Fibroblast of villous mesenchyme (primary cell): ENCODE results near the gene IFNAR1. TPM values are rescaled to one million over a fixed set of nuclear protein-coding genes. Genes with fewer than 3 reads are reported as not detected.

ENCODE experiments used
- DNase-seq: peaks from one replicate; pipeline ENCODE4 v3.0.0-alpha.2; 2010; ENCODE audit warnings: low read depth
- H3K4me3 ChIP-seq: 2 replicates; pipeline ENCODE4 v1.5.1; 2011; ENCODE audit warnings: low read depth, mild to moderate bottlenecking, low read length
- total RNA-seq: library from RNA; depleted of rRNA; stranded (reverse); fragments of >200 nt; gene quantifications from 2 replicates; pipeline ENCODE4 v1.2.3, GENCODE V29; 2012
- TF ChIP-seq, protein P1 (sequence below): IDR thresholded peaks from 2 replicates; pipeline ENCODE4 v1.5.1; 2012; ENCODE audit warnings: low read depth, mild to moderate bottlenecking, low read length; ENCODE audit not compliant: insufficient read depth

The IFNAR1 gene
- total RNA-seq, 1 donor, result 19.0 TPM

DNA sequence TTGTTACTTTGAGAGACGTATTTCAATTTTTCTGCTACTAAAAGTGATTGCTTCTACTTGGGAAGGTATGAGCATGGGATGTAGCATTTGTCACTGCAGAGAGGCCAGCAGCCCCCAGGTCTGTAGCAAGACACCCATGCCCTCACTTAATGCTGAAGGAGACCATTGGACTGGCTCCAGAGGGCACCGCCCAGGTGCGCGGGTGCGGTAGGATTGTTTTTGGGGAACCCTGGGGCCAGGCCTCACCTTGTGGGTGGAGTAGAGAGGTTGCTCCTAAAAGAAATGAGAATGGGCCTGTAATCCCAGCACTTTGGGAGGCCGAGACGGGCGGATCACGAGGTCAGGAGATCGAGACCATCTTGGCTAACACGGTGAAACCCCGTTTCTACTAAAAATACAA, 47.8 kb downstream of the IFNAR1 start:
- TF ChIP-seq, protein P1, sequence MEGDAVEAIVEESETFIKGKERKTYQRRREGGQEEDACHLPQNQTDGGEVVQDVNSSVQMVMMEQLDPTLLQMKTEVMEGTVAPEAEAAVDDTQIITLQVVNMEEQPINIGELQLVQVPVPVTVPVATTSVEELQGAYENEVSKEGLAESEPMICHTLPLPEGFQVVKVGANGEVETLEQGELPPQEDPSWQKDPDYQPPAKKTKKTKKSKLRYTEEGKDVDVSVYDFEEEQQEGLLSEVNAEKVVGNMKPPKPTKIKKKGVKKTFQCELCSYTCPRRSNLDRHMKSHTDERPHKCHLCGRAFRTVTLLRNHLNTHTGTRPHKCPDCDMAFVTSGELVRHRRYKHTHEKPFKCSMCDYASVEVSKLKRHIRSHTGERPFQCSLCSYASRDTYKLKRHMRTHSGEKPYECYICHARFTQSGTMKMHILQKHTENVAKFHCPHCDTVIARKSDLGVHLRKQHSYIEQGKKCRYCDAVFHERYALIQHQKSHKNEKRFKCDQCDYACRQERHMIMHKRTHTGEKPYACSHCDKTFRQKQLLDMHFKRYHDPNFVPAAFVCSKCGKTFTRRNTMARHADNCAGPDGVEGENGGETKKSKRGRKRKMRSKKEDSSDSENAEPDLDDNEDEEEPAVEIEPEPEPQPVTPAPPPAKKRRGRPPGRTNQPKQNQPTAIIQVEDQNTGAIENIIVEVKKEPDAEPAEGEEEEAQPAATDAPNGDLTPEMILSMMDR, result no peak
- DNase-seq, result no peak
- no peak overlapping the region for H3K4me3 ChIP-seq

DNA sequence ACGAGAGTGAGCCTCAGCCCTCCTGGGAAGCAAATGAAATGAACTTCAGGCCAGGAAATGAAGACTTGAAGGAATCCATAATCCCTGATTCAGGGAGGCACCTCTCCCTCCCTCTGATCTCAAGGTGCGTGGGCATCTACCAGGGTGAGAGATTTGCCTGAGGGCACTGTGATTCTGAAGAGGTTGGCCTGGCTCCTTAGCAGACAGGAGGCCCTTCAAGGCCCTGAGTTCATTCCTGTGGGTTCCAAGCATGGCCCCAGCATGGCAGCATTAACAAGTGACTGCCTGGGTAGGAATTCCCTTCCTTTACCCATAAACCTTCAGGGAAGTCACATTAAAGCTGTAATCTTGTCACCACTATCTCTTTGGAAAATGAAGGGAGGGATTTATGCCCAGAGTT, 48.7 kb downstream of the IFNAR1 start:
- DNase-seq, result no peak
- no peak overlapping the region for H3K4me3 ChIP-seq
- TF ChIP-seq, protein P1, result no peak

DNA sequence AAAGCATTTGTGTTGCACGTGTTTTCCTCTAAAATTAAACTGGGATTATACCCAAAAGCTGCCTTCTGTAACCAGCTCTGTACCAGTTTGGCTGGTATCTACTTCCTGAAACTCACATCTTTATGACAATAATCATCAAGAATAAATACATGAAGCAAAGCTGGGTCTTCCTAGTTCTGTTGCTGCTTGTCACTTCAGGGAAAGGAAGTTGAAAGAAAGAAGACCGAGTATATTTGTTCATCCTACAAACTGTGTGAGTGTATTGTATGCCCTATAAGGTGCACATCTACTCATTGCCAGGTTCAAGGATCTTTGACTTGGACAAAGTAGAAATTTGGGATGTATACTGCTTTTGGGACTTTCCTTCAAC, 49.3 kb downstream of the IFNAR1 start:
- DNase-seq, result no peak
- TF ChIP-seq, protein P1, result no peak
- no peak overlapping the region for H3K4me3 ChIP-seq

DNA sequence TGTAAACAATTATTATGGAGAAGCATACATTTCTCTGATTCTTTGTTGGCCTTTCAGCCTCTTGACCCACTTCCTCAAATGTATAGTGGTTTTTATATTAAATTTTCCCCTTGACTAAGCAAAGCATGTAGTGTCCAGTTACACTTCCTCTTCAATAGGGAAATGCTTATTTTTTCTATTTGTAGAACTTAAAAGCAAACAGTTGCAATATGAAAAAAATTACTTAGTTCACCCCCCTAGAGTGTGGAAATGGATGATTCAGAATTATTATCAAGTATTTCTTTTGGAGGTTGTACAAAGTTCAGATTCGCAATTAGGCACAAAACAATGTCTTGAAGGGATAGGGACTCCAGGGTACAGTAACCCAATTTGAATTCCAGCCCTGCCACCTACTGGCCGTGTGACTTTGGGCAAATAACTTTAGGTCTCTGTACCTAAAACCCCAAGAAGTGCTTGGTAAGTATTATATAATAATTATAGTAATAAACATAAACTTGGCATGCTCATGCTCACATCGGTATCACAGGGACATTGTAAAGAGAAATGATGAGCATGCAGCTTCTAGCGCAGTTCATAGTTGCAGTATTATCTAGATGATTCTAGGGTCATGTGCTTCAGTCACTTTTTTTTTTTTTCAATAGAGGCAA, 49.8 kb downstream of the IFNAR1 start:
- TF ChIP-seq, protein P1, result peak; percentile 69
- peak; percentile 66 for DNase-seq
- H3K4me3 ChIP-seq, result no peak overlapping the region

DNA sequence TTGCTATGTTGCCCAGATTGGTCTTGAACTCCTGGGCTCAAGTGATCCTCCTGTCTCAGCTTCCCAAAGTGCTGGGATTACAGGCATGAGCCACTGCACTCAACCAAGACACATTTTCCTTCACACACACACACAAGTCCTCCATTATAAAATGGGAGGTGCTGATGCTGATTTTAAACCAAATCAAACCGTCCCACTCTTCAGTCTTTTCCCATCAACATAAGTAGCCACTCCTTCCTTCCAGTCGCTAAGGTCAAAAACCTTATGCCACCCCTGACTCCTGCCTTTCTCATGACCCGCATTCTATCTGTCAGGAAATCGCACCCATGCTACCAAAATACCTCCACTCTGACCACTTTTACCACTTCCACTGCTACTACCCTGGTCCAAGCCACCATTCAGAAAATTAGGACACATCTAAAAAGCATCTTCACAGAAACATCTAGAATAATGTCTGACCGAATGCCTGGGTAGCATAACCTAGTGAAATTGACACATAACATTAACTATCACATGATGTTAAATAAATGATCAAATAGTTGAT, 50.4 kb downstream of the IFNAR1 start:
- DNase-seq, result no peak
- H3K4me3 ChIP-seq, result no peak overlapping the region
- TF ChIP-seq, protein P1, result no peak

DNA sequence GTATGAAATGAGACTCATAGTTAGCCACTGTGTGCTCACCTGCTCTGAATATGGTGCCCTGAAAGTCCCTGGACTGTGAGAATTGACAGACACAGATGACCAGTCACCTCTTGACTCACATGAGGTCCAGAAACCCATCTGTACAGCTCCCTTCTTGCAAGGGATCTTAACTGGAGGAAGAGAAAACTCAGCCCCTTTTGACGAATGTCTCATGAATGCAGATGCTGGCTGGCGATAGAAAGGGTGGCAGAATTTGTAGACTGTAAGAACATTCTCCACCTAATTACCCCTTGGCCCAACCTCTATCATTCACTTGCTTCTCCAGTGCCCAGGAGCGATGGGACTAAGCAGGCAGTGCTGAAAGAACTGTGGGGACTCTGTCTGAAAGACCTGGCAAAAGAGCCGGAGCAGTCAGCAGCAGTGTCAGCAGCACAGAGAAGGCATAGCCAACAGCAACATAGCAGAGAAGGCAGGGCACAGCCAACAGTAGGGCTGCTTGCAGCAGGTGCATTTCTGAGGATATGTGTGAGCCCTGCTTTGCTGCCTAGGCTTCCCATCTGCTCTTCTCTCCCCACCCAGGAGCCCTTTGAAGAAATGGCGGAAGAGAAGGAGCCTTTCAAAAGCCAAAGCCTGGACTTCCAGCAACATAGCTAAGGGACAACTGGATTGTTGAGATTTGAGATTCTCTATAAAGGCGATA, 52.6 kb downstream of the IFNAR1 start:
- H3K4me3 ChIP-seq, result no peak overlapping the region
- TF ChIP-seq, protein P1, result no peak
- no peak for DNase-seq
